HUES48 (cell line): ENCODE data around the gene LIPC.

Experiments used
- H3K27ac ChIP-seq: one replicate; pipeline ENCODE4 v1.7.0; 2013; ENCODE audit warnings: low read depth, low read length, inconsistent platforms
- H3K27me3 ChIP-seq: 2 replicates; pipeline ENCODE4 v1.6.1; 2013; ENCODE audit warnings: mild to moderate bottlenecking, low read length; ENCODE audit not compliant: control insufficient read depth, insufficient read depth
- H3K36me3 ChIP-seq: 2 replicates; pipeline ENCODE4 v1.6.1; 2013; ENCODE audit warnings: low read length; ENCODE audit not compliant: control insufficient read depth, insufficient read depth
- H3K4me1 ChIP-seq: 2 replicates; pipeline ENCODE4 v1.6.1; 2013; ENCODE audit warnings: mild to moderate bottlenecking, low read length; ENCODE audit not compliant: control insufficient read depth, insufficient read depth
- H3K4me3 ChIP-seq: 2 replicates; pipeline ENCODE4 v1.5.1; 2013; ENCODE audit warnings: mild to moderate bottlenecking, low read depth, low read length
- H3K9ac ChIP-seq: 2 replicates; pipeline ENCODE4 v1.6.1; 2013; ENCODE audit warnings: mild to moderate bottlenecking, low read depth, low read length, moderate library complexity
- H3K9me3 ChIP-seq: 2 replicates; pipeline ENCODE4 v1.6.1; 2013; ENCODE audit warnings: low read length; ENCODE audit not compliant: control insufficient read depth, insufficient read depth

The LIPC gene

GRCh38 chr15:58605931-58606530, 174.2 kb downstream of the LIPC start:
- Histone ChIP-seq H3K27ac (no peak overlapping the region), H3K36me3 (peaks cover 20% of the 10 kb centered on the region), H3K9me3 (no peaks in the 10 kb centered on the region), H3K27me3 (no peaks in the 10 kb centered on the region), H3K9ac (no peak overlapping the region), H3K4me1 (no peaks in the 10 kb centered on the region), H3K4me3 (no peak overlapping the region)

GRCh38 chr15:58606577-58607080, 174.8 kb downstream of the LIPC start:
- peaks cover 20% of the 10 kb centered on the region for H3K36me3 ChIP-seq
- H3K27me3 ChIP-seq = no peaks in the 10 kb centered on the region
- H3K9me3 ChIP-seq = no peaks in the 10 kb centered on the region
- H3K4me1 ChIP-seq = no peaks in the 10 kb centered on the region
- H3K27ac ChIP-seq = no peak overlapping the region
- H3K4me3 ChIP-seq = no peak overlapping the region
- H3K9ac ChIP-seq = no peak overlapping the region

DNA sequence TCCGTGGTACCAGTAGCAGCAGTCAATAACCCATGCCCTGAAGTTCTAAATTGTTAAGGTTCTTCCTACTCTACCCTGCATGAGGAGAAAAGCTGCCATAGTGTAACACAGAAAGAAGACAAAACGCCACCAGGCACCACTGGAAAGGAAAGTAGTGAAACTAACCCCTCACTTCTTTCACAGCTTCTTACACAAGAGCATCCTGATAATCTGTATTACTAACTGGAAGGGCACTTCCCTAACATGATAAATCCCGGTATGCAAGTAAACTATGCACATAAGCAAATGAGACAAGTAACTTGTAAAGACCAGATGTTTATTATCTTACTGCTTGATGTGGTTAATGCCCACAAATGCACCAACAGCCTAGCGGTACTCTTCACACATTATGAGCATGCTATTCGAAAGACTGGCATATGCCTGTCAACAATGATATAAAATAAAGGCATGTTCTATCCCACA, 176.4 kb downstream of the LIPC start:
- Histone ChIP-seq H3K36me3 (peaks cover 17% of the 10 kb centered on the region), H3K9ac (no peak overlapping the region), H3K27ac (no peak overlapping the region)

GRCh38 chr15:58608711-58609110, 176.9 kb downstream of the LIPC start:
- peaks cover 17% of the 10 kb centered on the region for H3K36me3 ChIP-seq
- no peaks in the 10 kb centered on the region for H3K4me1 ChIP-seq
- H3K27ac ChIP-seq = no peak overlapping the region
- no peak overlapping the region for H3K4me3 ChIP-seq
- H3K9me3 ChIP-seq = no peaks in the 10 kb centered on the region
- no peaks in the 10 kb centered on the region for H3K27me3 ChIP-seq
- no peak overlapping the region for H3K9ac ChIP-seq

More for the DNA sequence above, 176.4 kb downstream of the LIPC start:
- Histone ChIP-seq H3K9me3 (no peaks in the 10 kb centered on the region), H3K27me3 (no peaks in the 10 kb centered on the region), H3K4me3 (no peak overlapping the region), H3K4me1 (no peaks in the 10 kb centered on the region)

GRCh38 chr15:58611731-58612676, 180.2 kb downstream of the LIPC start:
- H3K9me3 ChIP-seq = no peaks in the 10 kb centered on the region
- H3K9ac ChIP-seq = no peak overlapping the region
- H3K27ac ChIP-seq = no peak overlapping the region
- no peak overlapping the region for H3K4me3 ChIP-seq
- no peaks in the 10 kb centered on the region for H3K4me1 ChIP-seq
- H3K36me3 ChIP-seq = peaks cover 17% of the 10 kb centered on the region
- H3K27me3 ChIP-seq = no peaks in the 10 kb centered on the region

GRCh38 chr15:58616171-58616570, 184.4 kb downstream of the LIPC start:
- H3K9me3 ChIP-seq = no peaks in the 10 kb centered on the region
- H3K27me3 ChIP-seq = no peaks in the 10 kb centered on the region
- no peak overlapping the region for H3K27ac ChIP-seq
- no peak overlapping the region for H3K4me3 ChIP-seq
- H3K4me1 ChIP-seq = peaks cover under 1% of the 10 kb centered on the region; the same call in 1 of the 2 replicates
- H3K36me3 ChIP-seq = peaks cover 5% of the 10 kb centered on the region
- H3K9ac ChIP-seq = no peak overlapping the region
